Stimulated activated CD8-positive, alpha-beta memory T cell treated with anti-CD3 and anti-CD28 coated beads, Interleukin-12 subunit alpha, Interleukin-12 subunit beta, amount 100 ng/mL, for 4 hours (primary cell): ENCODE results near the gene LCTL.
"Not testable (repeated sequence)": the region's sequence is repeated elsewhere in the genome, so short reads cannot be mapped to it uniquely, and the experiment has no call there.

Source experiments
- DNase-seq: peaks from one replicate; pipeline ENCODE4 v3.0.0-alpha.2; 2020; ENCODE audit warnings: low read depth

LCTL gene

GRCh38 chr15:66500346-66500745 is 65.5 kb downstream of the LCTL start:
- DNase-seq = not testable (repeated sequence)

- no peak for DNase-seq
Observed at GRCh38 chr15:66498501-66499386, 67.1 kb downstream of the LCTL start.
